GM11168 (cell line): ENCODE measurements around the gene NLN.
"Not testable (repeated sequence)": the region's sequence is repeated elsewhere in the genome, so short reads cannot be mapped to it uniquely, and the experiment has no call there.

ENCODE experiments used
- in situ Hi-C: fragments of 300-500 bp; cut with MboI; formaldehyde crosslinking; loops from one replicate; pipeline ENCODE4 v1.12.0; 2022; ENCODE audit warnings: low sequenced_read_pairs; ENCODE audit not compliant: unreplicated experiment

Gene NLN

DNA sequence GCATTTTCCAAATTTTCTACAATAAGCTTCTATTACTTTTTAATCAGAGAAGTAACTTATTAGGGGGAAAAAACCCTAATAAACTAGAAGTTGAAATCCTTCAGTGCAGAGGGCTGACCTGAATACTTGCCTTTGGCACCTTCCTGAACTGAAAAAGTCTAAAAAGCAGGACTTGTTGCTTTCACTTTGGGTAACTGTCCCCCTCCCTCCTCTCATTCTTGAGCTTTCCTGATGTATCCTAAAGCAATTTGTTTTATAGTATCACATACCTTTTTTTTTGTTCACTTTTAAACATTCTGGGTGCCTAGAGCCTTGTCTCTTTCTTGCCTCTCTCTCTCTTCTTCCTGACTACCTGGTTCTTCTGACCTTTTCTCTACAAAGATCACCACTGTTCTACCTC, 140.4 kb downstream of the NLN start:
- in situ Hi-C loops = no loop called here

DNA sequence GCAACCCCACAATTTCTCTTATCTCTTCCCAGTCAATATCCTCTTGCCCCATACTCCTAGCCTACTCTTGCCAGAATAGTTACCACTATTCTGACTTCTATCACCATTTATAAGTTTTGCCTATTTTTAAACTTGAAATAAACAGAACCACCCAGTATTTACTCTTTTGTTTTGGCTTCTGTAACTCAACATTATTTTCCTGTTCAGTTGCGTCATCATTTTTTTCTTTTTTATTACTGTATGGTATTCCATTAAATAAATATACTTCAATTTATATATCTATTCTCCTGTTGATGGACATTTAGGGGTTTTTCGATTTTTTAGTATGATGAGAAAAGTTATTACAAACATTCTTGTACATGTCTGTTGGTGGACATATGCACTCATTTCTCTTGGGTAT, 141.7 kb downstream of the NLN start:
- in situ Hi-C loops = no loop called here

DNA sequence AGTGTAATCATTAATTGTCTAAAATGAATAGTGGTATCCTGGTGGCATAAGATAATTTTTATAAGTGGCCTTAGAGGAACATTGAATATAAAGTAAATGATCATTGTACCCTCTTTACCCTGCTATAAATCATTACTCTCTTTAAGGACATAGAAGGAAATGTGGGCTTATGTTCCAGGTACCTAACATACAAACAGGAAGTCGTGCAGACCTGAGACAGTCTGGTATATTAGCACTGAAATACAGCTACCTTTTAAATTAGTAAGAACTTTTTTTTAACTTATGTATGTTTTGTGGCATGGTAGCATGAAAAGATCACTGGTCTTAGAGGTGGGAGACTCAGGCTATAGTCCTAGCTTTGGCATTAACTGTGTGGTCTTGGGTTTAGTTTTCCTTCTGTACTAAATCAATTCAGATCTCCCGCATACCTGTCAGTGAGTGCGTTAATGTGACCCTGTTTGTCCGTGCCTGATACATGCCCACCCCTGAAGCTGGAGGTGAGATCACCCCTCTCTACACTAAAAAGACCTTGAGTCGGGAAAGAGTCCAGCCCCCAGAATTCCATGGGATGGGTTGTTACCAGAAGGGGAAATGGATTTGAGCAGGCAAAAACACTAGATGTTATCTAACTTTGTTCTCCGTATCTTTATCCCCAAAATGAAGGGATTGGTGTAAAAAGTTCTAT, 145.0 kb downstream of the NLN start:
- in situ Hi-C loops = no loop called here

DNA sequence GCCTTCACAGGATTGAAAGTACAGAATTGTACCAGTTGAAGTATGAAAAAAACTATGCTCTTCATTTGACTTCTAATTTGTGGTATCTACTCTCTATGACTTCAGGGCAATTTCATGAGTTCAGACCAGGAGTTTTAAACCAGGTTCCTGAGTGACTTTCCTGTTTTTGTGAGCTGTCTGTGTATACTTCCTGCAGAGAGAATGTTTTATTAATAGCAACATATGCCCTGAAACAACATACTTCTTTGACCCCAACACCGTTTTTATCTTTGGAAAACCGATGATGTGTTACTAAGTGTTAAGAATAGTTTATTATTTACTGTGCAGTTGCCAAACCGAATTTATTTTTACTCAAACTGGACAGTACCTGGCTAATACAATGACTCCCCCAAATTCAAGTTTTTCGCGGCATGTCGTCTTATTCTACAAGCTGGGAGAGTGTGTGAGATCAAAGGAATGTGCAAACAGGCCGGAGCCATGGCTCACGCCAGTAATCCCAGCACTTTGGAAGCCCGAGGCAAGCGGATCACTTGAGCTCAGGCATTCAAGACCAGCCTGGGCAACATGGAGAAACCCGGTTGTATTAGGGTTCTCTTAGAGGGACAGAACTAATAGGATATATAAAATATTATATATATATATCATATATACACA, 145.7 kb downstream of the NLN start:
- in situ Hi-C loops = no loop called here

DNA sequence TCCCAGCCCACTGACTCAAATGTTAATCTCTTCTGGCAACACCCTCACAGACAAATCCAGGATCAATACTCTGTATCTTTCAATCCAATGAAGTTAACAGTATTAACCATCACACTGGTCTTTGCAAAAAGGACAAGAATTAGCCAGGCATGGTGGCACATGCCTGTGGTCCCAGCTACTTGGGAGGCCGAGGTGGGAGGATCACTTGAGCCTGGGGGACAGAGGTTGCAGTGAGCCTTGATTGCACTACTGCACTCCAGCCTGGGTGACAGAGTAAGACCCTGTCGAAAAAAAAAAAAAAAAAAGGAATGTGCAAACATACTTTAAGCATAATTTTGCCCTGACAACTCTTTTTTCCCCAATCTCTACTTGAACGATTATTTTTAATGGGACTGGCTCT, 146.5 kb downstream of the NLN start:
- in situ Hi-C loops = no loop called here

DNA sequence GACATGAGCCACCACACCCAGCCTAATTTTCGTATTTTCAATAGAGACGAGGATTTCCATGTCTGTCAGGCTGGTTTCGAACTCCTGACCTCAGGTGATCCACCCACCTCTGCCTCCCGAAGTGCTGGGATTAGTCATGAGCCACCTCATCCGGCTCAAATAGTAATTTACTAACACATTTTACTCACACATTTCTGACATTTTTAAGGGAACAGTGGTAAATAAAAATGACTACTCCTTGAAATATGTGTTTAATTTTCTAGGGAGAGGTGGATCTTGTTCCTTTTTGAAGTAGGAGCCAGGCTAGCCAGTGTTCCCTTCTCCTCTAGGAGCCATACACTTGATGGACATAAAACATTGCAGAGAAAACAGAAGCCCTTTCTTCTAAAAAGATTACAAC, 149.2 kb downstream of the NLN start:
- in situ Hi-C loops = no loop called here

DNA sequence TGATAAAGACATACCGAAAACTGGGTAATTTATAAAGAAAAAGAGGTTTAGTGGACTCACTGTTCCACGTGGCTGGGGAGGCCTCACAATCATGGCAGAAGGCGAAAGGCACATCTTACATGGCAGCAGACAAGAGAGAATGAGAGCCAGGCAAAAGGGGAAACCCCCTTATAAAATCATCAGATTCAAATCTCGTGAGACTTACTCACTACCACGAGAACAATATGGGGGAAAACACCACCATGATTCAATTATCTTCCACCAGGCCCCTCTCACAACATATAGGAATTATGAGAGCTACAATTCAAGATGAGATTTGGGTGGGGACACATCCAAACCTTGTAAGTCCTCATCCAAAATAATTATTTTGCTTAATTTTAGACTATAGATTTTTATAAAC, 149.8 kb downstream of the NLN start:
- in situ Hi-C loops = not testable (repeated sequence)

DNA sequence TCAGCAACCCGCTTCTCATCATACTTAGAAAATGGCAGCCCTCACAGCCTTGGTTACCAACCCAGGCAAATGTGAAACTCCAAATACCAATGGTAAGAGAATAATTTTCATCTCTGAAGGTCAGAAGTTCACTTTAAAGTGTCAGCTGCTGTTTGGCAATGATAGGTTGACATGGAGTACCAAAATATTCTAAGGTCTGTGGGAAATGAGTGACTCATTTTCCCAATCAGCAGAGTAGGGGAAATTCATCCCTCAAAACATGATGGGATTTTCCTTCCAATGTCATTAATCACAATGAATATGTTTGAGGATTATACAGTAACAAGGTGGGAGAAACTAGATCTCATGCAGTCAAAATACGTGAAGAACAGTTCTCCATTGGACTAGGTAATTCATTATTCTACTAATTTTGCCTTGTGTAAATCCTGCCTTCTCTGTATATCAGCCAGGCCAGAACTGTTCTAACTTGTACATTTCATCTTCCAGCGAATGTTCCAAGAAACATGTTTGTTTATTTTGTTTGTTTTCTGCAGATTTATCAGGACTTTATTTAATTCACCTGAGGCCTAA, 151.3 kb downstream of the NLN start:
- in situ Hi-C loops = no loop called here

DNA sequence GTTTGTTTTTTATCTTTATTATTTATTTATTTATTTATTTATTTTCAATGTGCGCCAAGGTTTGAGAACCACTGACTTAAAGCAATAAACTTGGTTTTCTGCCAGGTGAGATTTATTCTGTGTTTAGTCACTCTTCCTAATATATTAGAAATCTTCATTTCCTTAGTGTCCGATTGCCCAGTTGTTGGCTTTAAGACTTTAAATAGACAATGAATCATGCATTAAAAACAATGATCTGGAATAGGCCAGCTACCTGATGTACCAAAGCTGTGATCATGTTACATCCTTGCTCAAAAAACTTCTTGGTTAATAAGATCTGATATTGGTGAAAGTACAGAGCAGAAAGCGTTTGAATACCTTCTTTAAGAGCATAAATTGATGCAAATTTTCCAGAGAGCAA, 152.2 kb downstream of the NLN start:
- in situ Hi-C loops = no loop called here

DNA sequence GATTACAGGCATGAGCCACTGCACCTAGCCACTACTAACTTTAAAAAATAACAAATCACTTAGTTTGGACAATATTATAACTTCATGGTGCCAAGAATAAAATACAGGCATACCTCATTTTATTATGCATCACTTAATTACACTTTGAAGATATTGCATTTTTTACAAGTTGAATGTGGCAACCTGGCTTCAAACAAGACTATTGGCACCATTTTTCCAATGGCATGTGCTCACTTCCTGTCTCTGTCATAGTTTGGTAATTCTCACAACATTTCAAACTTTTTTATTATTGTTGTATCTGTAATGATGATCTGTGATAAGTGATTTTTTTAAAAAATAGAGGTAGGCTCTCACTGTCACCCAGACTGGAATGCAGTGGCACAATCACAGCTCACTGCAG, 154.5 kb downstream of the NLN start:
- in situ Hi-C loops = no loop called here

DNA sequence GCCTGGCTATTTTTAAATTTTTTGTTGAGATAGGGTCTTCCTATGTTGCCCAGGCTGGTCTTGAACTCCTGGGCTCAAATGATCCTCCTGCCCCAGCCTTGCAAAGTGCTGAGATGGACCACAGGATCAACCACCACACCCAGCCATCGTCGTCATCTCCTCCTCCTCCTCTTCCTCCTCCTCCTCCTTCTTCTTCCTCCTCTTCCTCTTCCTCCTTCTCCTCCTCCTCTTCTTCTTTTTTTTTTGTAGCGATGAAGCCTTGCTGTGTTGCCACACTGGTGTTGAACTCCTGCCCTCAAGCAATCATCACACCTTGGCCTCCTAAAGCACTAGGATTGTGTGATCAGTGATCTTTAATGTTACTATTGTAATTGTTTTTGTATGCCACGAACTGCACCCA, 155.0 kb downstream of the NLN start:
- in situ Hi-C loops = no loop called here
